ENCODE data around the gene THADA. TPM values are rescaled to one million over a fixed set of nuclear protein-coding genes. Genes with fewer than 3 reads are reported as not detected.

THADA gene
- polyA plus RNA-seq, 3 donors, result 7.3 to 11.2 (median 9.7) TPM

GRCh38 chr2:43348908-43349661 lies 246.8 kb downstream of the THADA start:
- Histone ChIP-seq H3K36me3 (replicated peaks in 1 of 2; ENCODE audit: control insufficient read depth in 1 of 2, insufficient read depth in 2 of 2, low read length in 2 of 2) (no peaks in the 10 kb centered on the region), H2AFZ (ENCODE audit: insufficient read depth, low read depth, low read length, poor library complexity, severe bottlenecking) (no peak overlapping the region), H3K27ac (ENCODE audit: low read depth in 1 of 2, low read length in 2 of 2) (no peak overlapping the region), H3K4me1 (ENCODE audit: control insufficient read depth in 1 of 2, insufficient read depth in 2 of 2, low read length in 2 of 2) (no peaks in the 10 kb centered on the region), H3K27me3 (ENCODE audit: control insufficient read depth in 2 of 2, insufficient read depth in 2 of 2, low read length in 2 of 2) (no peaks in the 10 kb centered on the region), H3K9me3 (replicated peaks in 1 of 2; ENCODE audit: control insufficient read depth in 1 of 2, insufficient read depth in 1 of 2, low read length in 2 of 2) (no peaks in the 10 kb centered on the region), H3K9ac (ENCODE audit: insufficient read depth, low read length, poor library complexity, severe bottlenecking) (no peak overlapping the region), H3K4me2 (replicated peaks; ENCODE audit: extremely low read depth, low read length, poor library complexity, severe bottlenecking) (no peak overlapping the region), H4K20me1 (ENCODE audit: insufficient read depth, low read length) (no peaks in the 10 kb centered on the region), H3K4me3 (replicated peaks in 1 of 3; ENCODE audit: low read depth in 2 of 3, low read length in 3 of 3) (no peak overlapping the region), H3K79me2 (ENCODE audit: insufficient read depth, low read length) (no peaks in the 10 kb centered on the region)
- no CpG with 5 or more reads among the region's 1 CpG for whole genome bisulfite sequencing (ENCODE audit: insufficient coverage)
- Mint-ChIP-seq H3K4me3 (no peak overlapping the region), H3K36me3 (peaks cover 11 to 30% of the 10 kb centered on the region in 2 donors), H3K9me3 (peaks cover 0 to 4% (median 0%) of the 10 kb centered on the region in 7 donors), H3K4me1 (peaks cover 16% of the 10 kb centered on the region), H3K27me3 (ENCODE audit: low read depth in 3 of 3) (peaks cover 0 to 4% (median 1%) of the 10 kb centered on the region in 3 donors), H3K27ac (no peak overlapping the region)
- intact Hi-C loops (cut with micrococcal nuclease), result no loop called here
- TF ChIP-seq, protein P1, sequence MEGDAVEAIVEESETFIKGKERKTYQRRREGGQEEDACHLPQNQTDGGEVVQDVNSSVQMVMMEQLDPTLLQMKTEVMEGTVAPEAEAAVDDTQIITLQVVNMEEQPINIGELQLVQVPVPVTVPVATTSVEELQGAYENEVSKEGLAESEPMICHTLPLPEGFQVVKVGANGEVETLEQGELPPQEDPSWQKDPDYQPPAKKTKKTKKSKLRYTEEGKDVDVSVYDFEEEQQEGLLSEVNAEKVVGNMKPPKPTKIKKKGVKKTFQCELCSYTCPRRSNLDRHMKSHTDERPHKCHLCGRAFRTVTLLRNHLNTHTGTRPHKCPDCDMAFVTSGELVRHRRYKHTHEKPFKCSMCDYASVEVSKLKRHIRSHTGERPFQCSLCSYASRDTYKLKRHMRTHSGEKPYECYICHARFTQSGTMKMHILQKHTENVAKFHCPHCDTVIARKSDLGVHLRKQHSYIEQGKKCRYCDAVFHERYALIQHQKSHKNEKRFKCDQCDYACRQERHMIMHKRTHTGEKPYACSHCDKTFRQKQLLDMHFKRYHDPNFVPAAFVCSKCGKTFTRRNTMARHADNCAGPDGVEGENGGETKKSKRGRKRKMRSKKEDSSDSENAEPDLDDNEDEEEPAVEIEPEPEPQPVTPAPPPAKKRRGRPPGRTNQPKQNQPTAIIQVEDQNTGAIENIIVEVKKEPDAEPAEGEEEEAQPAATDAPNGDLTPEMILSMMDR (IDR thresholded peaks at IDR 0.05), result no peak
- no peak for DNase-seq

GRCh38 chr2:43347746-43348145 lies 248.1 kb downstream of the THADA start:
- peaks cover 0 to 2% (median 0%) of the 10 kb centered on the region in 7 donors for H3K9me3 Mint-ChIP-seq
- Histone ChIP-seq H3K27ac (ENCODE audit: low read depth in 1 of 2, low read length in 2 of 2) (no peak overlapping the region), H4K20me1 (ENCODE audit: insufficient read depth, low read length) (no peaks in the 10 kb centered on the region), H3K4me3 (replicated peaks in 1 of 3; ENCODE audit: low read depth in 2 of 3, low read length in 3 of 3) (no peak overlapping the region), H3K79me2 (ENCODE audit: insufficient read depth, low read length) (no peaks in the 10 kb centered on the region), H3K27me3 (ENCODE audit: control insufficient read depth in 2 of 2, insufficient read depth in 2 of 2, low read length in 2 of 2) (no peaks in the 10 kb centered on the region), H3K9ac (ENCODE audit: insufficient read depth, low read length, poor library complexity, severe bottlenecking) (no peak overlapping the region), H3K4me2 (replicated peaks; ENCODE audit: extremely low read depth, low read length, poor library complexity, severe bottlenecking) (no peak overlapping the region), H2AFZ (ENCODE audit: insufficient read depth, low read depth, low read length, poor library complexity, severe bottlenecking) (no peak overlapping the region), H3K4me1 (ENCODE audit: control insufficient read depth in 1 of 2, insufficient read depth in 2 of 2, low read length in 2 of 2) (no peaks in the 10 kb centered on the region), H3K36me3 (replicated peaks in 1 of 2; ENCODE audit: control insufficient read depth in 1 of 2, insufficient read depth in 2 of 2, low read length in 2 of 2) (peaks cover 7 to 8% of the 10 kb centered on the region in 2 donors), H3K9me3 (replicated peaks in 1 of 2; ENCODE audit: control insufficient read depth in 1 of 2, insufficient read depth in 1 of 2, low read length in 2 of 2) (no peaks in the 10 kb centered on the region)
- DNase-seq, result no peak
- H3K4me3 Mint-ChIP-seq, result no peak overlapping the region
- H3K36me3 Mint-ChIP-seq, result peaks cover 24 to 43% of the 10 kb centered on the region in 2 donors
- WGBS (ENCODE audit: insufficient coverage), result 100% methylated on average over 3 of the region's 4 CpGs
- intact Hi-C loops (cut with micrococcal nuclease), result no loop called here
- H3K27ac Mint-ChIP-seq, result no peak overlapping the region
- TF ChIP-seq, protein P1 (IDR thresholded peaks at IDR 0.05), result no peak
- peaks cover 0 to 4% (median 1%) of the 10 kb centered on the region in 3 donors for H3K27me3 Mint-ChIP-seq (ENCODE audit: low read depth in 3 of 3)
- H3K4me1 Mint-ChIP-seq, result peaks cover 16% of the 10 kb centered on the region

Measured in CD14-positive monocyte (primary cell).